Tibial nerve (tissue), 4 donors: ENCODE results near the gene PERCC1.

Source experiments
- EP300 ChIP-seq, 2 donors: sonication (generic); formaldehyde crosslinking; IDR thresholded peaks; one replicate each; pipeline ENCODE4 v1.6.1; 2017; ENCODE audit warnings: antibody characterized with exemption in 2 of 2, mild to moderate bottlenecking in 1 of 2
- POLR2A ChIP-seq, 2 donors: fragments of 450-650 bp; IDR thresholded peaks; one replicate each; pipeline ENCODE4 v1.6.1; 2017; ENCODE audit warnings: antibody characterized with exemption in 2 of 2, mild to moderate bottlenecking in 2 of 2, moderate library complexity in 2 of 2
- TF ChIP-seq, protein P1 (sequence below), 5 experiments: fragments of 200-600 bp in 3 of 5; fragments of 450-650 bp in 2 of 5; sonication (generic) in 3 of 5; IDR thresholded peaks; one replicate each; pipeline ENCODE4 v1.5.1; 2016 to 2019; ENCODE audit warnings: antibody characterized with exemption in 5 of 5, mild to moderate bottlenecking in 3 of 5, moderate library complexity in 2 of 5

DNA sequence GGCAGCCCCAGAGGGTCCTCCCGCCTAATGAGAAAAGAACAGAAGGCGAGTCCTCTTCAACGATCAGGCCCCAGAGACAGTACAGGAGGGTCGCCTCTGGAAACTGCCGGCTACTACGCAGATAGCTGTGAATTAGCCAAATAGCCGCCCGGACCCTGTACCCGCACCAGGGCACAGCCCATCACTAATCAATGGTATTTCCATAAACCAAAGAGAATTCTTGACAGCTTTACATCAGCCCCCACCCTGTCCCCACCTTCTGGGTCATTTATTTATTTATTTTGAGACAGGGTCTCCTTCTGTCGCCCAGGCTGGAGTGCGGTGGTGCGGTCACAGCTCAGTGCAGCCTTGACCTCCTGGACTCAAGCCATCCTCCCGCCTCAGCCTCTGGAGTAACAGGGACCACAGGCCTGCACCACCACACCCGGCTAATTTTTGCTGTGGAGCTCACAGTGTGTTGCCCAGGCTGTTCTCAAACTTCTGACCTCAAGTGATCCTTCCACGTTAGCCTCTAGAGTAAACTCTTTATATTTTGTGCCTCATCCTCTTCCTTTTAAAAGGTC lies 44.8 kb downstream of the PERCC1 start:
- TF ChIP-seq, protein P1, sequence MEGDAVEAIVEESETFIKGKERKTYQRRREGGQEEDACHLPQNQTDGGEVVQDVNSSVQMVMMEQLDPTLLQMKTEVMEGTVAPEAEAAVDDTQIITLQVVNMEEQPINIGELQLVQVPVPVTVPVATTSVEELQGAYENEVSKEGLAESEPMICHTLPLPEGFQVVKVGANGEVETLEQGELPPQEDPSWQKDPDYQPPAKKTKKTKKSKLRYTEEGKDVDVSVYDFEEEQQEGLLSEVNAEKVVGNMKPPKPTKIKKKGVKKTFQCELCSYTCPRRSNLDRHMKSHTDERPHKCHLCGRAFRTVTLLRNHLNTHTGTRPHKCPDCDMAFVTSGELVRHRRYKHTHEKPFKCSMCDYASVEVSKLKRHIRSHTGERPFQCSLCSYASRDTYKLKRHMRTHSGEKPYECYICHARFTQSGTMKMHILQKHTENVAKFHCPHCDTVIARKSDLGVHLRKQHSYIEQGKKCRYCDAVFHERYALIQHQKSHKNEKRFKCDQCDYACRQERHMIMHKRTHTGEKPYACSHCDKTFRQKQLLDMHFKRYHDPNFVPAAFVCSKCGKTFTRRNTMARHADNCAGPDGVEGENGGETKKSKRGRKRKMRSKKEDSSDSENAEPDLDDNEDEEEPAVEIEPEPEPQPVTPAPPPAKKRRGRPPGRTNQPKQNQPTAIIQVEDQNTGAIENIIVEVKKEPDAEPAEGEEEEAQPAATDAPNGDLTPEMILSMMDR (IDR thresholded peaks at IDR 0.05): no peak
- no peak for TF ChIP-seq EP300 (IDR thresholded peaks at IDR 0.05)
- TF ChIP-seq POLR2A (IDR thresholded peaks at IDR 0.05): no peak
